ENCODE measurements around the gene C19orf25. TPM values are rescaled to one million over a fixed set of nuclear protein-coding genes. Genes with fewer than 3 reads are reported as not detected.

C19orf25 gene
- polyA plus RNA-seq, 1 of the 3 experiments (the other 2 are of a cell fraction), result 25.3 TPM

DNA sequence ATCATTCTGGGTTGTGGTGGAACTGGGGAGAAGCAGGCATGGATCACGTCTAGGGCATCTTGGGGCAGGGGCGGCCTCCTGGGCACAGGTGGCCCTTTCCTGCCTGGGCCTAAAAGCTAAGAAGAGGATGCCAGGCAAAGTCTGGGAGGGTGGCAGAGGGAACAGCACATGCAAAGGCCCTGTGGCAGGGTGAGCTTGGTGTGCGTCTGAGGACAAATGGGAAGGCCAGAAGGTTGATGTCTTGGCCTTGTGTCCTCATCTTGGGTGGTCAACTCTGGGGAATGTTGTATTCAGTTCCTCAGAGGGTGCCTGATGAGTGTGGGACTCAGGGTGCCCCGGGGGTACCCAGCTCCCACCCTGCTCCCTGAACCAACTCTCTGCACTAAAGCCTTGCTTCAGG, 39.5 kb upstream of the C19orf25 start:
- Histone ChIP-seq H3K4me1 (ENCODE audit: control insufficient read depth in 1 of 2, insufficient read depth in 2 of 2, low read depth in 1 of 2, low read length in 1 of 2) (no peaks in the 10 kb centered on the region), H2AFZ (ENCODE audit: low read depth) (no peak overlapping the region), H3K36me3 (replicated peaks in 1 of 2; ENCODE audit: control insufficient read depth in 1 of 2, insufficient read depth in 2 of 2, low read length in 1 of 2) (no peaks in the 10 kb centered on the region), H3K9ac (no peak overlapping the region), H3K79me2 (ENCODE audit: insufficient read depth) (no peaks in the 10 kb centered on the region), H3K27ac (ENCODE audit: low read depth in 2 of 2, low read length in 1 of 2) (no peak overlapping the region), H3K9me3 (no peaks in the 10 kb centered on the region), H4K20me1 (ENCODE audit: insufficient read depth) (no peaks in the 10 kb centered on the region), H3K27me3 (ENCODE audit: insufficient read depth) (peaks cover 11% of the 10 kb centered on the region), H3K4me2 (no peak overlapping the region), H3F3A (replicated peaks; ENCODE audit: insufficient read depth) (peaks cover 13% of the 10 kb centered on the region), H3K4me3 (ENCODE audit: low read depth in 2 of 2, low read length in 1 of 2) (no peak overlapping the region), H3K9me2 (no peaks in the 10 kb centered on the region)
- CTCF ChIA-PET, result interaction anchor here (1.4 to 2.5 kb wide), 2 partner anchors 16 to 27 kb away, joined by 3 to 12 read pairs; no protein-coding TSS in a partner anchor
- POLR2A ChIA-PET, result no interaction called here
- no peak for DNase-seq
- WGBS (ENCODE audit: low lambda C conversion rate), result 59% methylated on average over 4 of the region's 4 CpGs
- TF ChIP-seq FOSL2 (IDR thresholded peaks at IDR 0.05; ENCODE audit: borderline replicate concordance, low read depth) (no peak), FOXJ3 (CRISPR knock-in tag; IDR thresholded peaks at IDR 0.05) (no peak), NFIC (IDR thresholded peaks at IDR 0.05; ENCODE audit: borderline replicate concordance) (no peak), RXRA (IDR thresholded peaks at IDR 0.05; ENCODE audit: borderline replicate concordance, low read depth) (no peak), FOXM1 (IDR thresholded peaks at IDR 0.05; ENCODE audit: low read depth) (no peak), MEF2A (IDR thresholded peaks at IDR 0.05; ENCODE audit: borderline replicate concordance, low read depth) (no peak)

DNA sequence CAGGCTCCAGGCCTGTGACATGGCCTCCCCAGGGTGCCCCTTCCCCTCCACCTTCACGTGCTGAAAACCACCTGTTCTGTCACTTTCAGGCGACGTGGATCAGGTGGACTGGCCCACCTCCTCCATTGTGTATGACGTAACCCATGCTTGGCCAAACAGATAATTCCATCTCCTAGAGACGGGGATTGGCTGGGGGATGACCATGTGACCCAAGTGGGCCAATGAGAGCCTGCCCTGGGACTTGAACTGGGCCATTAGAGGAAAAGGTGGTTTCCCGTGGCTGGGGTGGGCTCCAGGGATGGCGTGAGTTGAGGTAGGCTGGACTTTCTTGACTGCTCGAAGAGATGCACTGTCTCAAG, 37.4 kb upstream of the C19orf25 start:
- Histone ChIP-seq H3K9me3 (no peaks in the 10 kb centered on the region), H3K36me3 (replicated peaks in 1 of 2; ENCODE audit: control insufficient read depth in 1 of 2, insufficient read depth in 2 of 2, low read length in 1 of 2) (no peaks in the 10 kb centered on the region), H3K79me2 (ENCODE audit: insufficient read depth) (no peaks in the 10 kb centered on the region), H3K9ac (no peak overlapping the region), H3K9me2 (no peaks in the 10 kb centered on the region), H3K27me3 (ENCODE audit: insufficient read depth) (no peaks in the 10 kb centered on the region), H3K4me1 (ENCODE audit: control insufficient read depth in 1 of 2, insufficient read depth in 2 of 2, low read depth in 1 of 2, low read length in 1 of 2) (no peaks in the 10 kb centered on the region), H3F3A (replicated peaks; ENCODE audit: insufficient read depth) (peaks cover 12% of the 10 kb centered on the region), H3K4me2 (no peak overlapping the region), H4K20me1 (ENCODE audit: insufficient read depth) (no peaks in the 10 kb centered on the region), H2AFZ (ENCODE audit: low read depth) (no peak overlapping the region), H3K4me3 (ENCODE audit: low read depth in 2 of 2, low read length in 1 of 2) (no peak overlapping the region), H3K27ac (ENCODE audit: low read depth in 2 of 2, low read length in 1 of 2) (no peak overlapping the region)
- TF ChIP-seq, protein P1, sequence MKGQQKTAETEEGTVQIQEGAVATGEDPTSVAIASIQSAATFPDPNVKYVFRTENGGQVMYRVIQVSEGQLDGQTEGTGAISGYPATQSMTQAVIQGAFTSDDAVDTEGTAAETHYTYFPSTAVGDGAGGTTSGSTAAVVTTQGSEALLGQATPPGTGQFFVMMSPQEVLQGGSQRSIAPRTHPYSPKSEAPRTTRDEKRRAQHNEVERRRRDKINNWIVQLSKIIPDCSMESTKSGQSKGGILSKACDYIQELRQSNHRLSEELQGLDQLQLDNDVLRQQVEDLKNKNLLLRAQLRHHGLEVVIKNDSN (IDR thresholded peaks at IDR 0.05; ENCODE audit: borderline replicate concordance, low read depth), result peak; percentile 56; the same call in 1 of the 2 replicates
- no peak for TF ChIP-seq PBX3 (IDR thresholded peaks at IDR 0.05)
- ChIA-PET CTCF (no interaction called here), POLR2A (no interaction called here)
- no peak for DNase-seq
- WGBS (ENCODE audit: low lambda C conversion rate), result 46% methylated on average over 8 of the region's 8 CpGs

DNA sequence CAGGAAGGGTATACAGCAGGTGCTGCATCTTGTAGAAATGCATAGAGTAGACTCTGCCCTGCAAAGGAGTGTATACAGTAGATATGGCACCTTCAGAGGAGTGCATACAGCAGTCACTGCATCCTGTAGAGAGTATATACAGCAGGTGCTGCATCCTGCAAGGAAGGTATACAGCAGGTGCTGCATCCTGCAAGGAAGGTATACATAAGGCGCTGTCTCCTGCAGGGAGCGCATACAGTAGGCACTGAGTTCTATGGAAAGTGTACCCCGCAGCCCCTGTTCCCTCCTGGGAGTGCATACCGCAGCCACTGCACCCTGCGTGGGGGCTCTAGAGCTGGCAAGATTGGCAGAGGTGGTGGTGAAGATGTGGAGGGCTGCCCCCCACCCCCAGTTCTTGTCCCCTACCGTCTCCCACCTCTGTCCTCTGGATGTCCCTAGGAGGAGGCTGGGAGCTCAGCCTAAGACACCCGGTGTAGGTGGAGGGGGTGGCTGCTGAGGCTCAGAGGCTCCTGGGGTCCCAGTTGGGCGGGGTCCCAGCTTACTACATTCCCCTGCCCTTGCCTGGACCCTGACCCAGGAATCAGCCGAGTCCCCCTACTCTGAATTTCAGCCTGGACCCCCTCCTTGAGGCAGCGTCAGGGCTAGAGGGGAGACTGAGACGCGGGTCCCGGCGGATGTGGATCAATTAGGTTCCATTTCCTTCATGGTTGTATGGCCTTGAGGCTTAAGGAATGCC, 36.1 kb upstream of the C19orf25 start:
- no peak for DNase-seq
- 28% methylated on average over 4 of the region's 14 CpGs for whole genome bisulfite sequencing (ENCODE audit: low lambda C conversion rate)
- H3K9me2 ChIP-seq, result no peaks in the 10 kb centered on the region
- no peaks in the 10 kb centered on the region for H3K9me3 ChIP-seq
- H3K4me1 ChIP-seq (ENCODE audit: control insufficient read depth in 1 of 2, insufficient read depth in 2 of 2, low read depth in 1 of 2, low read length in 1 of 2), result no peaks in the 10 kb centered on the region
- ChIA-PET CTCF (interaction anchor here (1.4 kb wide), 1 partner anchor 31 kb away, joined by 11 read pairs; no protein-coding TSS in a partner anchor), POLR2A (no interaction called here)
- no peaks in the 10 kb centered on the region for H3K36me3 ChIP-seq (replicated peaks in 1 of 2; ENCODE audit: control insufficient read depth in 1 of 2, insufficient read depth in 2 of 2, low read length in 1 of 2)
- H3K4me2 ChIP-seq, result no peak overlapping the region
- TF ChIP-seq FOSL2 (IDR thresholded peaks at IDR 0.05; ENCODE audit: borderline replicate concordance, low read depth) (no peak), EZH2phosphoT487 (IDR thresholded peaks at IDR 0.05; ENCODE audit: borderline replicate concordance, low read depth) (no peak), RFX5 (IDR thresholded peaks at IDR 0.05; ENCODE audit: low read length) (no peak), TEAD4 (IDR thresholded peaks at IDR 0.05; ENCODE audit: borderline replicate concordance, insufficient read depth) (no peak), MEF2A (IDR thresholded peaks at IDR 0.05; ENCODE audit: borderline replicate concordance, low read depth) (no peak), RXRA (IDR thresholded peaks at IDR 0.05; ENCODE audit: borderline replicate concordance, low read depth) (no peak), SIN3A (IDR thresholded peaks at IDR 0.05; ENCODE audit: borderline replicate concordance, low read depth, low read length) (no peak), GATA2 (CRISPR knock-in tag; IDR thresholded peaks at IDR 0.05) (no peak), POLR2AphosphoS5 (IDR thresholded peaks at IDR 0.05; ENCODE audit: low read depth, low read length) (no peak), RAD21 (IDR thresholded peaks at IDR 0.05; ENCODE audit: low read length) (no peak), TAF1 (IDR thresholded peaks at IDR 0.05; ENCODE audit: borderline replicate concordance, low read depth, low read length) (no peak), RCOR1 (IDR thresholded peaks at IDR 0.05; ENCODE audit: low read length) (no peak)
- TF ChIP-seq, protein P2, sequence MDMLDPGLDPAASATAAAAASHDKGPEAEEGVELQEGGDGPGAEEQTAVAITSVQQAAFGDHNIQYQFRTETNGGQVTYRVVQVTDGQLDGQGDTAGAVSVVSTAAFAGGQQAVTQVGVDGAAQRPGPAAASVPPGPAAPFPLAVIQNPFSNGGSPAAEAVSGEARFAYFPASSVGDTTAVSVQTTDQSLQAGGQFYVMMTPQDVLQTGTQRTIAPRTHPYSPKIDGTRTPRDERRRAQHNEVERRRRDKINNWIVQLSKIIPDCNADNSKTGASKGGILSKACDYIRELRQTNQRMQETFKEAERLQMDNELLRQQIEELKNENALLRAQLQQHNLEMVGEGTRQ (IDR thresholded peaks at IDR 0.05; ENCODE audit: borderline replicate concordance, low read depth, low read length), result no peak
- H3K79me2 ChIP-seq (ENCODE audit: insufficient read depth), result no peaks in the 10 kb centered on the region
- peaks cover 12% of the 10 kb centered on the region for H3F3A ChIP-seq (replicated peaks; ENCODE audit: insufficient read depth)
- H2AFZ ChIP-seq (ENCODE audit: low read depth), result no peak overlapping the region
- no peak overlapping the region for H3K27ac ChIP-seq (ENCODE audit: low read depth in 2 of 2, low read length in 1 of 2)
- no peak overlapping the region for H3K4me3 ChIP-seq (ENCODE audit: low read depth in 2 of 2, low read length in 1 of 2)
- H3K27me3 ChIP-seq (ENCODE audit: insufficient read depth), result no peaks in the 10 kb centered on the region
- no peak overlapping the region for H3K9ac ChIP-seq
- no peaks in the 10 kb centered on the region for H4K20me1 ChIP-seq (ENCODE audit: insufficient read depth)

Measured in SK-N-SH (cell line).